Measurements from ENCODE around the gene PM20D2. TPM values are rescaled to one million over a fixed set of nuclear protein-coding genes. Genes with fewer than 3 reads are reported as not detected.

Gene PM20D2
- total and polyA plus RNA-seq, 2 of the 13 experiments (the other 11 are each of a cell fraction or from before 2014, with no cell fraction given): 13.3 to 26.3 TPM

- Histone ChIP-seq H3K79me2 (ENCODE audit: insufficient read depth, low read length) (no peaks in the 10 kb centered on the region), H3K9me3 (ENCODE audit: low read length) (no peaks in the 10 kb centered on the region), H3K36me3 (replicated peaks in 1 of 2; ENCODE audit: control insufficient read depth in 1 of 2, insufficient read depth in 2 of 2, low read length in 2 of 2) (no peaks in the 10 kb centered on the region), H3K27ac (ENCODE audit: extremely low read length, insufficient read depth, low read length) (no peak overlapping the region), H3K4me3 (replicated peaks in 1 of 3; ENCODE audit: insufficient read depth in 1 of 3, low read depth in 2 of 3, low read length in 3 of 3) (no peak overlapping the region), H3K27me3 (ENCODE audit: control insufficient read depth in 1 of 2, insufficient read depth in 2 of 2, low read length in 2 of 2) (peaks cover 0 to 3% of the 10 kb centered on the region in 2 experiments; a peak in 1 of 5 replicates), H3K4me1 (ENCODE audit: insufficient read depth, low read length) (no peaks in the 10 kb centered on the region), H3K9ac (ENCODE audit: insufficient read depth, low read depth, low read length) (no peak overlapping the region), H4K20me1 (ENCODE audit: insufficient read depth, low read length) (no peaks in the 10 kb centered on the region), H3K4me2 (ENCODE audit: low read depth, low read length) (no peak overlapping the region), H2AFZ (ENCODE audit: low read length) (no peak overlapping the region)
- ATAC-seq (no peak), FAIRE-seq (no peak), DNase-seq (ENCODE audit: low spot score) (no peak)
- CTCF ChIA-PET (ENCODE audit: low intra/inter-chr PET ratio, low total read pairs): no interaction called here
- WGBS (ENCODE audit: low lambda C conversion rate): 58% methylated on average over 6 of the region's 7 CpGs
- intact Hi-C loops (cut with micrococcal nuclease; ENCODE audit: unreplicated experiment): no loop called here
- POLR2A ChIA-PET: no interaction called here
- in situ Hi-C loops (cut with HindIII; ENCODE audit: extremely low pct_ligation_motif_present, low pct_unique_long_range_greater_than_20kb): no loop called here
- BruUV-seq (replicated peaks): no TSS peak
- TF ChIP-seq ZBTB2 (CRISPR knock-in tag; IDR thresholded peaks at IDR 0.05; ENCODE audit: low read depth) (no peak), DMTF1 (CRISPR knock-in tag; IDR thresholded peaks at IDR 0.05) (no peak), HMGXB3 (CRISPR knock-in tag; IDR thresholded peaks at IDR 0.05; ENCODE audit: borderline replicate concordance) (no peak), PTBP1 (IDR thresholded peaks at IDR 0.05; ENCODE audit: low read depth, low read length, poor library complexity, severe bottlenecking) (no peak), ZNF136 (CRISPR knock-in tag; IDR thresholded peaks at IDR 0.05; ENCODE audit: low read depth) (no peak), SP140L (CRISPR knock-in tag; IDR thresholded peaks at IDR 0.05; ENCODE audit: borderline replicate concordance) (no peak), ZNF142 (CRISPR knock-in tag; IDR thresholded peaks at IDR 0.05) (no peak), ZFP41 (CRISPR knock-in tag; IDR thresholded peaks at IDR 0.05; ENCODE audit: borderline replicate concordance) (no peak), ZNF432 (CRISPR knock-in tag; IDR thresholded peaks at IDR 0.05; ENCODE audit: borderline replicate concordance) (no peak)
Measured at GRCh38 chr6:89200706-89201215, 54.9 kb downstream of the PM20D2 start.

Data from HepG2 (cell line).